Measurements from ENCODE around the gene UNC13C.

The UNC13C gene

DNA sequence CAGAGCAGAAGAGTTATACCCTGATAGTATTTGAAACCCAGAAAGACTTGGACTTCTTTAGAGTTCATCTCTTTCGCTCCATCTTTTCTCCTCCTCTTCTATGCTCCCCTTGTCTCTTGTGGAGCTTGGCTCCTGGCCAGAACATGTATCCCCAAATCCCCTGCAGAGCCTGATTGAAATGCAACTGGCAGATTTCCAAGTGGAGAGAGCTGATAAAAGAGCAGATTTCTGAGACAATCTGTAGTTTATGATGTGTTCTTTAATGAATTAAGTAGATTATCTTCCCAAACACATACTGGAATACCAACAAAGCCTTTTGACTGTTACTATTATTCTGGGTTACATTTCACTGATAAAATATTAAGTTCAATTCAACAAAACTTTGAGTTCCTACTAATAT is 33.4 kb downstream of the UNC13C start:
- H3K27ac ChIP-seq: no peak overlapping the region
- no peak overlapping the region for H3K9ac ChIP-seq
- no peaks in the 10 kb centered on the region for H3K36me3 ChIP-seq
- no peaks in the 10 kb centered on the region for H3K9me3 ChIP-seq (replicated peaks in 1 of 11)
- no peaks in the 10 kb centered on the region for H4K20me1 ChIP-seq
- H3K4me1 ChIP-seq: no peaks in the 10 kb centered on the region
- H3K27me3 ChIP-seq: no peaks in the 10 kb centered on the region
- no peak for TF ChIP-seq Cebpa-rat (IDR thresholded peaks at IDR 0.05)
- no peak overlapping the region for H3K4me2 ChIP-seq
- H3K4me3 ChIP-seq: no peak overlapping the region

DNA sequence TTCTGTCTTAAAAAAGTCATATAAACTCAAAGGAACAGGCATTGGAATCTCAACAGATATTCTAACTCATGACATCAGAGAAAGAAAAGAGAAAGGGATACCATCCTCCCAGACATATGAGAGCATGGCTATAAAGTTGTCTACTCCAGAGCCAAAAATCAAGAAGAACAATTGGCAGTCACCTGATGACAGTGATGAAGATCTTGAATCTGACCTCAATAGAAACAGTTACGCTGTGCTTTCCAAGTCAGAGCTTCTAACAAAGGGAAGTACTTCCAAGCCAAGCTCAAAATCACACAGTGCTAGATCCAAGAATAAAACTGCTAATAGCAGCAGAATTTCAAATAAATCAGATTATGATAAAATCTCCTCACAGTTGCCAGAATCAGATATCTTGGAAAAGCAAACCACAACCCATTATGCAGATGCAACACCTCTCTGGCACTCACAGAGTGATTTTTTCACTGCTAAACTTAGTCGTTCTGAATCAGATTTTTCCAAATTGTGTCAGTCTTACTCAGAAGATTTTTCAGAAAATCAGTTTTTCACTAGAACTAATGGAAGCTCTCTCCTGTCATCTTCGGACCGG is 35.9 kb downstream of the UNC13C start:
- Histone ChIP-seq H3K9ac (no peak overlapping the region), H3K4me3 (no peak overlapping the region), H3K27ac (no peak overlapping the region), H3K4me2 (no peak overlapping the region), H4K20me1 (no peaks in the 10 kb centered on the region), H3K36me3 (no peaks in the 10 kb centered on the region), H3K9me3 (replicated peaks in 1 of 11) (no peaks in the 10 kb centered on the region), H3K4me1 (no peaks in the 10 kb centered on the region), H3K27me3 (no peaks in the 10 kb centered on the region)
- TF ChIP-seq Cebpa-rat (IDR thresholded peaks at IDR 0.05): no peak

DNA sequence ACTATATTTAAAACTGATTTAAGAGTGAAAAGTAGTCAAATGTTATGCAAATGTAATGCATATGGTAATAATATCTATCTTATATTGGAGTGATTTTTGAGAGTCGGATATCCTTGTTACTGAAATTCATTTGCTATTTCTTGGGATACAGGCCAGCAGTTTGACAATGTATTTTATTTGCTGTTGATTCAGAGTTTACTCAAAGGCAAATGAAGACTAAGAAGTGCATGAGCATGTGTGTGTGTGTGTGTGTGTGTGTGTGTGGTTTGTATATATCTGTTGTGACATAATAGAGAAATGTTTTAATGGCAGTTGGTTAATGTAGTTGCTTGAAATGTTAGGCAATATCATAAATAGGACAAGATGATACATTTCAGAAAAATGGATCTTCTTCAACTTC is 39.0 kb downstream of the UNC13C start:
- Histone ChIP-seq H3K27ac (no peak overlapping the region), H3K36me3 (no peaks in the 10 kb centered on the region), H3K4me3 (no peak overlapping the region)

DNA sequence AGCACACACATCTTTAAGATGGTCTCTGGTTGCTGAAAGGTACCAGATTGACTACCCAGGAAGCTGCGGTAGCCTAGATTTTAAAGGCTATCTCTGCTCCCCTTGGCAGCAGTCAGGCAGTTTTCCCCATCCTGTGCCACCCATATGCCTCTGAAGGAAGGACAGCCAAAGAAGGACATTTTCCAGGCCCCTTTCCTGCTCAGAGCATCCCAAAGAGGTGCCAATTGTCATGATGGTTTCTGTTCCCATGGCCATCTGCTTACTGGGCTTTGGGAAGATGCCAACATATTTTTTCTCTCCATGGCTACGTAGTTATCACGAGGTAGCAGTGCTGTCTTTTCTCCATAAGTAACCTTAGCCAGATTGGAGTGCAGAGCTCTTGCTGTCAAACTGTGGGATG is 39.7 kb downstream of the UNC13C start:
- Histone ChIP-seq H3K4me3 (no peak overlapping the region), H3K27me3 (no peaks in the 10 kb centered on the region), H3K4me2 (no peak overlapping the region), H3K4me1 (no peaks in the 10 kb centered on the region), H3K9ac (no peak overlapping the region), H3K9me3 (replicated peaks in 1 of 11) (peaks cover 0 to 16% (median 7%) of the 10 kb centered on the region in 11 experiments; a peak in 15 of 22 replicates), H4K20me1 (no peaks in the 10 kb centered on the region), H3K36me3 (no peaks in the 10 kb centered on the region), H3K27ac (no peak overlapping the region)
- no peak for TF ChIP-seq Cebpa-rat (IDR thresholded peaks at IDR 0.05)

More for the DNA sequence above, 39.0 kb downstream of the UNC13C start:
- H3K4me2 ChIP-seq: no peak overlapping the region
- TF ChIP-seq Cebpa-rat (IDR thresholded peaks at IDR 0.05): no peak
- H3K27me3 ChIP-seq: no peaks in the 10 kb centered on the region
- H3K9ac ChIP-seq: no peak overlapping the region
- no peaks in the 10 kb centered on the region for H3K4me1 ChIP-seq
- no peaks in the 10 kb centered on the region for H4K20me1 ChIP-seq
- peaks cover 0 to 9% (median 5%) of the 10 kb centered on the region in 11 experiments; a peak in 15 of 22 replicates for H3K9me3 ChIP-seq (replicated peaks in 1 of 11)

DNA sequence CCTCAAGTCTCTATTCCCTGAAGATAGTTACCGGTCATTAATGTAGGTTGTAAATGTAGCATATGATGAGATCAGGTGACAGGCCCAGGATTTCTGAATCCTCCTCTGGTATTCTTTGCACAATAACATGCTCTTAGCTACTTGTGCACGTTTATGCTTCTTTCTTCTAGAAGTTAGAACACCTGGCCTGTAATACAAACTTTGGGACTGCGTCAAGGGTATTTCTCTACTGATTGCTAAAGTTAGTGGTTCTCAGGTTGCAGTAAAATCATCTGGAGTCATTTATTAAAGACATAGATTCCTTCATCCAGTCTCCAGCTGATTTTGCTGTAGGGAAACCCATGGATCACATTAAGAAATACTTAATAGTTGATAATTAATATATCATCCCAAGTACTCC is 48.0 kb downstream of the UNC13C start:
- H3K9ac ChIP-seq: no peak overlapping the region
- peaks cover 0 to 16% (median 7%) of the 10 kb centered on the region in 11 experiments; a peak in 15 of 22 replicates for H3K9me3 ChIP-seq (replicated peaks in 1 of 11)
- H3K4me2 ChIP-seq: no peak overlapping the region
- H3K4me1 ChIP-seq: 0 out of 20 replicates have a peak, but pooled peaks cover 0 to 7% (median 0%) of the 10 kb centered on the region in 10 experiments
- no peaks in the 10 kb centered on the region for H4K20me1 ChIP-seq
- no peak overlapping the region for H3K27ac ChIP-seq
- no peaks in the 10 kb centered on the region for H3K36me3 ChIP-seq
- no peak for TF ChIP-seq Cebpa-rat (IDR thresholded peaks at IDR 0.05)
- H3K4me3 ChIP-seq: no peak overlapping the region
- no peaks in the 10 kb centered on the region for H3K27me3 ChIP-seq

DNA sequence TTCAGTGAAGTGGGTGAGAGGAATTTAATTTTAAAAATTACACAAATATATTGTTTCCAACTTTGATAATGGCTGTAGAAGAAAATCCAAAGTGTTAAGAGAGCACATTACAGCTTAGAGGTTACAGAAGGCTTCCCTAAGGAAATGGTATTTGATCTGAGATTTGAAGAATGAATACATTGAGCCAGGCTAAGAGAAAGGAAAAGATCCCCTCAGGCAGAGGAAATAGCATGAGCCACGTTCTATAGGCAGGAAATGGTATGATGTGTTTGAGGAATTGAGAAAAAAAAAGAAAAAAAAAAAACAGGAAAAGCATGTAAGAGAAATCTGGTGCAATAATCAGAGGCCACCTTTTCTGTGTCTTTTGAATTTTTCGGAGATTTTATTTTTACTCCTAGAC is 48.6 kb downstream of the UNC13C start:
- H3K9ac ChIP-seq: no peak overlapping the region
- TF ChIP-seq Cebpa-rat (IDR thresholded peaks at IDR 0.05): no peak
- peaks cover 0 to 10% (median 5%) of the 10 kb centered on the region in 11 experiments; a peak in 15 of 22 replicates for H3K9me3 ChIP-seq (replicated peaks in 1 of 11)

DNA sequence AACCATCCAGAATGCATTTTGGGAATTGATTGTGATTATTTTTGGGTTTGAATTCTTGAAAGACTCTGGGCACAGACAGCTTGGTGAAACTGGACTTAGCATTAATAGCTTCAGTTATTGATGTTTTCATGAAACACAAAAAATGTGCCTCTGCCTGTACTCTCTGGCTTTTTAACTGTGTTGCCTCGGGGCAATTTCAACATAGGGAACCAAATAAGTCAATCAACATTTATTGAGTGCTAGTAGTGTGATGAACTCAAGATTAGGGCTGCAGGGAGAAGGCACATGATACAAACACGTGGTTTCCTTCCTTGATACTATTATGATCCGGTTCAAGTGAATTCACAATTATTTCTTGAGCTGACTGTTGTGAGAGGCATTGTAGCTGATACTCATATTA is 50.8 kb downstream of the UNC13C start:
- H3K36me3 ChIP-seq: no peaks in the 10 kb centered on the region

More for the DNA sequence above, 48.6 kb downstream of the UNC13C start:
- no peaks in the 10 kb centered on the region for H3K27me3 ChIP-seq
- 0 out of 22 replicates have a peak overlapping the region, but pooled peaks of 1 of the 11 experiments have one; percentile 5 for H3K4me2 ChIP-seq
- no peak overlapping the region for H3K4me3 ChIP-seq
- no peak overlapping the region for H3K27ac ChIP-seq
- no peaks in the 10 kb centered on the region for H3K36me3 ChIP-seq
- 0 out of 20 replicates have a peak, but pooled peaks cover 0 to 7% (median 0%) of the 10 kb centered on the region in 10 experiments for H3K4me1 ChIP-seq
- no peaks in the 10 kb centered on the region for H4K20me1 ChIP-seq

DNA sequence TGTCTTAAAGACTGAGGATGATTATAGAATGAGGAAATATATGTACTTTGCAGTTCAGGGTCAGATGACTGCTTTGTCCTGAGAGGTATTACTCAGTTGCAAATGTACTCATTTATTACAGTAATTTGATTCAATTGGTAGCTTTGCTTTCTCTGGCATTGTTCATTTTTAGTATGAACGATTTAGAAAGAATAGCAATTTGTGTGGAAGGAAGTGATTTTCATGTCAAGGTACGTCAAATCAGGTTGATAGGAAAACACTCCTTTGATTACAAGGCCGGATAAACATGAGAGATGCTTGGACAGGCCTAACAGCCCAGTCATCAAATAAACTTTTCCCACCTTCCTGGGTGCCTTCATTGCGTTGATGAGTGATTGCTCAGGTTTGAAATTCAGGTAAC is 53.8 kb downstream of the UNC13C start:
- H4K20me1 ChIP-seq: no peaks in the 10 kb centered on the region; a peak in 1 of 22 replicates

More for the DNA sequence above, 50.8 kb downstream of the UNC13C start:
- no peak for TF ChIP-seq Cebpa-rat (IDR thresholded peaks at IDR 0.05)
- 0 out of 20 replicates have a peak, but pooled peaks cover 0 to 7% (median 0%) of the 10 kb centered on the region in 10 experiments for H3K4me1 ChIP-seq
- H4K20me1 ChIP-seq: no peaks in the 10 kb centered on the region
- H3K27ac ChIP-seq: no peak overlapping the region
- no peak overlapping the region for H3K9ac ChIP-seq
- no peak overlapping the region for H3K4me3 ChIP-seq
- no peaks in the 10 kb centered on the region for H3K9me3 ChIP-seq (replicated peaks in 1 of 11)
- no peak overlapping the region for H3K4me2 ChIP-seq
- no peaks in the 10 kb centered on the region for H3K27me3 ChIP-seq

DNA sequence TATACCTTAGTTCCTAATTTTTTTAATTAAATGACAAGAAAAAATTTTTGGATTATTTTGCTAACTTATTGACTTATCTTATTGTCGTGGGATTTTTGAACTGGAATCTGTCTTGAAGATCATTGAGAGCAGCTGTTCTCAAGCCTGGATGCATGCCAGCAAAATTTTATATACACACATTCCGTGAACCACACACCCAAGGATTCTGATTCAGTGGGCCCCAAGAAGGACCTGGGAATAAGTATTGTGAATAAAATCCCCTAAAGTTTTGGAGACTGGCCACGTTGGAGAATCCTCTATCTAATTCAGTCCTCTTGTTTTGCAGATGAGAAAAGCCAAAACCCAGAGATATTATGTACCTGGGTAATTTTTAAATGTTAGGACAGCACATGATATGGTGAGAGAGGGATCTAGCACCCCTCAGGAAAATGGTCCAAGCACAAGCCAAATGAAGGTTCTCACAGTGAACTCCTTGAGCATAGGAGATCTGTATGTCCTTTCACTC is 55.2 kb downstream of the UNC13C start:
- Histone ChIP-seq H3K27ac (no peak overlapping the region), H3K9me3 (replicated peaks in 1 of 11) (no peaks in the 10 kb centered on the region), H4K20me1 (no peaks in the 10 kb centered on the region; a peak in 1 of 22 replicates), H3K27me3 (no peaks in the 10 kb centered on the region), H3K9ac (no peak overlapping the region), H3K4me2 (no peak overlapping the region), H3K4me3 (no peak overlapping the region), H3K4me1 (no peaks in the 10 kb centered on the region), H3K36me3 (no peaks in the 10 kb centered on the region)
- TF ChIP-seq Cebpa-rat (IDR thresholded peaks at IDR 0.05): no peak

More for the DNA sequence above, 53.8 kb downstream of the UNC13C start:
- no peaks in the 10 kb centered on the region for H3K9me3 ChIP-seq (replicated peaks in 1 of 11)
- no peaks in the 10 kb centered on the region for H3K27me3 ChIP-seq
- no peak overlapping the region for H3K27ac ChIP-seq
- 0 out of 20 replicates have a peak, but pooled peaks cover 0 to 4% (median 0%) of the 10 kb centered on the region in 10 experiments for H3K4me1 ChIP-seq
- H3K4me3 ChIP-seq: no peak overlapping the region
- H3K4me2 ChIP-seq: no peak overlapping the region
- H3K36me3 ChIP-seq: no peaks in the 10 kb centered on the region
- TF ChIP-seq Cebpa-rat (IDR thresholded peaks at IDR 0.05): no peak
- H3K9ac ChIP-seq: no peak overlapping the region
